DND-41 (cell line): ENCODE results near the gene BMERB1.

Source experiments
- ATAC-seq: fragments of 200-7000 bp; cut with Tn5 transposase; 3 replicates; pipeline ENCODE4 v1.9.1; 2021; ENCODE audit warnings: low read depth; ENCODE audit not compliant: insufficient read depth
- DNase-seq: peaks from one replicate; pipeline ENCODE4 v3.0.0-alpha.2; 2020
- H2AFZ ChIP-seq: 2 replicates; pipeline ENCODE4 v1.6.0; 2012; ENCODE audit warnings: low read depth, low read length
- H3K27ac ChIP-seq: 2 replicates; pipeline ENCODE4 v1.5.1; 2012; ENCODE audit warnings: low read length, inconsistent platforms
- H3K27me3 ChIP-seq: fragments of 200-600 bp; sonication (generic); 2 replicates; pipeline ENCODE4 v1.6.0; 2012; ENCODE audit warnings: low read length, mild to moderate bottlenecking, inconsistent platforms; ENCODE audit not compliant: insufficient read depth, poor library complexity
- H3K36me3 ChIP-seq: 2 replicates; pipeline ENCODE4 v1.5.1; 2012; ENCODE audit warnings: low read length, inconsistent platforms; ENCODE audit not compliant: insufficient read depth
- H3K4me1 ChIP-seq: 2 replicates; pipeline ENCODE4 v1.5.1; 2012; ENCODE audit warnings: mild to moderate bottlenecking, low read length; ENCODE audit not compliant: insufficient read depth
- H3K4me2 ChIP-seq: 2 replicates; pipeline ENCODE4 v1.6.0; 2012; ENCODE audit warnings: mild to moderate bottlenecking, moderate library complexity, low read length, inconsistent platforms; ENCODE audit not compliant: insufficient read depth
- H3K4me3 ChIP-seq, 2 experiments: fragments of 200-600 bp in 1 of 2; shearing (Covaris generic) in 1 of 2; 2 replicates each; pipeline ENCODE4 v1.5.1; 2012 to 2016; ENCODE audit warnings: inconsistent platforms in 2 of 2, low read length in 2 of 2, mild to moderate bottlenecking in 2 of 2, low read depth in 1 of 2, moderate library complexity in 1 of 2
- H3K79me2 ChIP-seq: 2 replicates; pipeline ENCODE4 v1.6.0; 2012; ENCODE audit warnings: low read length, inconsistent platforms; ENCODE audit not compliant: insufficient read depth
- H3K9ac ChIP-seq: 2 replicates; pipeline ENCODE4 v1.6.0; 2012; ENCODE audit warnings: low read depth, mild to moderate bottlenecking, inconsistent platforms, low read length, moderate library complexity
- H3K9me3 ChIP-seq: 2 replicates; pipeline ENCODE4 v1.5.1; 2012; ENCODE audit warnings: low read length, moderate library complexity, mild to moderate bottlenecking, inconsistent platforms; ENCODE audit not compliant: insufficient read depth, severe bottlenecking
- H4K20me1 ChIP-seq: 2 replicates; pipeline ENCODE4 v1.6.0; 2012; ENCODE audit warnings: low read length; ENCODE audit not compliant: insufficient read depth
- EZH2 ChIP-seq: IDR thresholded peaks from 3 replicates; pipeline ENCODE4 v1.6.1; 2012; ENCODE audit warnings: borderline replicate concordance, low read depth, mild to moderate bottlenecking, moderate library complexity, low read length, inconsistent platforms; ENCODE audit not compliant: severe bottlenecking
- TF ChIP-seq, protein P1 (sequence below): IDR thresholded peaks from 2 replicates; pipeline ENCODE4 v1.5.1; 2012; ENCODE audit warnings: borderline replicate concordance, low read length, moderate library complexity, mild to moderate bottlenecking; ENCODE audit not compliant: poor library complexity, severe bottlenecking; ENCODE audit errors: extremely low read depth

BMERB1 gene

DNA sequence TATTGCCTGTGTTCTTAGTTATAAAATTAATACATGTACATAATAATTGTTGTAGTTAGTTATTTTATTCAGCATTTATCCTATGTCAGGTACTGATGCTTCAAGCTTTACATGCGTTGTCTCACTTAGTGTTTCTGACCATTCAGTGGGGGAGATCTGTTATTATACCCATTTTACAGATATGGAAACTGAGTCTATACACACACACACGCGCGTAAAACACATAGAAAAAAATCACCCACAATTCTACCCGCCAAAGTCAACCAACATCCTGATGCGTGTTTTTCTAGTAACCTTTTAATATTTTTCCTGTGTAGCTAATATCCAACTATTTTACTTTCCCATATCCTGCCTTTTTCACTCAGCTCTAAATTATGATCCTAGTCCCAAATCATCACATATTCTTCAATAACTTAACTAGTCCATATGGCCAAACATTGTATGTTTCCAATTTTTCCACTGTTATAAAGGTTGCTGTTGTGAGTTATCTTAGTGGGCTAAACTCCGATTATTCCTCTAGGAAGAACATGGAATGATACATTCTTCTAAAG, 48.4 kb downstream of the BMERB1 start:
- no peaks in the 10 kb centered on the region for H3K36me3 ChIP-seq
- H4K20me1 ChIP-seq = no peaks in the 10 kb centered on the region
- no peaks in the 10 kb centered on the region for H3K9me3 ChIP-seq
- ATAC-seq = no peak
- no peaks in the 10 kb centered on the region for H3K4me1 ChIP-seq
- no peaks in the 10 kb centered on the region for H3K27me3 ChIP-seq
- H3K4me2 ChIP-seq = no peak overlapping the region
- no peak overlapping the region for H3K4me3 ChIP-seq
- H3K9ac ChIP-seq = no peak overlapping the region
- no peak for DNase-seq
- TF ChIP-seq, protein P1, sequence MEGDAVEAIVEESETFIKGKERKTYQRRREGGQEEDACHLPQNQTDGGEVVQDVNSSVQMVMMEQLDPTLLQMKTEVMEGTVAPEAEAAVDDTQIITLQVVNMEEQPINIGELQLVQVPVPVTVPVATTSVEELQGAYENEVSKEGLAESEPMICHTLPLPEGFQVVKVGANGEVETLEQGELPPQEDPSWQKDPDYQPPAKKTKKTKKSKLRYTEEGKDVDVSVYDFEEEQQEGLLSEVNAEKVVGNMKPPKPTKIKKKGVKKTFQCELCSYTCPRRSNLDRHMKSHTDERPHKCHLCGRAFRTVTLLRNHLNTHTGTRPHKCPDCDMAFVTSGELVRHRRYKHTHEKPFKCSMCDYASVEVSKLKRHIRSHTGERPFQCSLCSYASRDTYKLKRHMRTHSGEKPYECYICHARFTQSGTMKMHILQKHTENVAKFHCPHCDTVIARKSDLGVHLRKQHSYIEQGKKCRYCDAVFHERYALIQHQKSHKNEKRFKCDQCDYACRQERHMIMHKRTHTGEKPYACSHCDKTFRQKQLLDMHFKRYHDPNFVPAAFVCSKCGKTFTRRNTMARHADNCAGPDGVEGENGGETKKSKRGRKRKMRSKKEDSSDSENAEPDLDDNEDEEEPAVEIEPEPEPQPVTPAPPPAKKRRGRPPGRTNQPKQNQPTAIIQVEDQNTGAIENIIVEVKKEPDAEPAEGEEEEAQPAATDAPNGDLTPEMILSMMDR = no peak
- TF ChIP-seq EZH2 = no peak
- no peak overlapping the region for H2AFZ ChIP-seq
- H3K79me2 ChIP-seq = no peaks in the 10 kb centered on the region
- H3K27ac ChIP-seq = no peak overlapping the region

DNA sequence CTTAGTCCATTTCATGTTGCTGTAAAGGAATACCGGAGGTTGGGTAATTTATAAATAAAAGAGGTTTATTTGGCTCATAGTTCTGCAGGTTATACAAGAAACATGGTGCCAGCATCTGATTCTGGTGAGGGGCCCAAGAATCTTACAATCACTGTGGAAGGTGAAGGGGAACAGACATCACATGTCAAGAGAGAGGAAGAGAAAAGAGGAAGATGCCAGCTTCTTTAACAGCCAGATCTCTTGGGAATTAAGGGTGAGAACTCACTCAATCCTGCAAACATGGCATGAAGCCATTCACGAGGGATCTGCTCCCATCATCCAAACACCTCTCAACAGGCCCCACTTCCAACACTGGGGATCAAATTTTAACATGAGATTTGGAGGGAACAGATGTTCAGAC, 49.5 kb downstream of the BMERB1 start:
- no peak overlapping the region for H2AFZ ChIP-seq
- no peak overlapping the region for H3K4me3 ChIP-seq
- H3K9me3 ChIP-seq = no peaks in the 10 kb centered on the region
- no peaks in the 10 kb centered on the region for H3K4me1 ChIP-seq
- H3K9ac ChIP-seq = no peak overlapping the region
- DNase-seq = no peak
- no peaks in the 10 kb centered on the region for H3K27me3 ChIP-seq
- H3K4me2 ChIP-seq = no peak overlapping the region
- no peak for TF ChIP-seq EZH2
- TF ChIP-seq, protein P1 = no peak
- no peak overlapping the region for H3K27ac ChIP-seq
- H4K20me1 ChIP-seq = no peaks in the 10 kb centered on the region
- no peak for ATAC-seq
- H3K79me2 ChIP-seq = no peaks in the 10 kb centered on the region
- H3K36me3 ChIP-seq = no peaks in the 10 kb centered on the region

DNA sequence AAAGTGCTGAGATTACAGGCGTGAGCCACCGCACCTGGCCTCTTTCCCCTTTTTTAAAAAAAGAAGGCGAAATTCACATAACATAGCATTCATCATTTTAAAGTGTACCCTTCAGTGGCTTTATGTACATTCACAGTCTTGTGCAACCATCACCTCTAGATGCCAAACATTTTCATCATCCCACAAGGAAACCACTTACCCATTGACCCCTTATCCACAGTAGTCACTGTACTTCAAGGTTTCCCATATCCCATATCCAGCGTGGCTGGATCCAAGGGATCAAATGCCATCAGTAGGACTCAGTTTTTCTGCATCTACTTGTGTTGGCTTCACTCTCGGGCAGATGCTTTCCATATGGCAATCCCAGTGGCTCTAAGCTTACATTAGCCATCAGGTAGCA, 50.3 kb downstream of the BMERB1 start:
- no peaks in the 10 kb centered on the region for H3K27me3 ChIP-seq
- no peak overlapping the region for H3K27ac ChIP-seq
- no peaks in the 10 kb centered on the region for H3K9me3 ChIP-seq
- H3K4me1 ChIP-seq = no peaks in the 10 kb centered on the region
- no peaks in the 10 kb centered on the region for H3K79me2 ChIP-seq
- DNase-seq = no peak
- H3K36me3 ChIP-seq = no peaks in the 10 kb centered on the region
- no peak overlapping the region for H2AFZ ChIP-seq
- ATAC-seq = no peak
- H3K4me2 ChIP-seq = no peak overlapping the region
- no peak overlapping the region for H3K4me3 ChIP-seq
- no peak overlapping the region for H3K9ac ChIP-seq
- no peak for TF ChIP-seq EZH2
- TF ChIP-seq, protein P1 = no peak
- H4K20me1 ChIP-seq = no peaks in the 10 kb centered on the region

- H2AFZ ChIP-seq = no peak overlapping the region
- no peak overlapping the region for H3K9ac ChIP-seq
- TF ChIP-seq EZH2 = no peak
- TF ChIP-seq, protein P1 = no peak
- no peaks in the 10 kb centered on the region for H3K9me3 ChIP-seq
- no peak for ATAC-seq
- no peaks in the 10 kb centered on the region for H3K4me1 ChIP-seq
- no peak overlapping the region for H3K4me2 ChIP-seq
- no peaks in the 10 kb centered on the region for H4K20me1 ChIP-seq
- DNase-seq = no peak
- no peaks in the 10 kb centered on the region for H3K36me3 ChIP-seq
- H3K27ac ChIP-seq = no peak overlapping the region
- no peak overlapping the region for H3K4me3 ChIP-seq
- H3K27me3 ChIP-seq = no peaks in the 10 kb centered on the region
- H3K79me2 ChIP-seq = no peaks in the 10 kb centered on the region
These were observed 50.8 kb downstream of the BMERB1 start for GRCh38 chr16:15485175-15485574.
